ENCODE measurements around the gene KMT2C.
"Not testable (repeated sequence)": the region's sequence is repeated elsewhere in the genome, so short reads cannot be mapped to it uniquely, and the experiment has no call there.

Gene KMT2C

GRCh38 chr7:152436111-152436930, 518 bp upstream of the KMT2C start:
- Histone ChIP-seq H4K20me1 (ENCODE audit: insufficient read depth, low read length) (peaks cover 27% of the 10 kb centered on the region), H3K9me3 (ENCODE audit: insufficient read depth, low read length) (no peaks in the 10 kb centered on the region), H3K4me1 (ENCODE audit: low read length) (peaks cover 25% of the 10 kb centered on the region), H2AFZ (ENCODE audit: low read depth, low read length) (peak overlapping the region; percentile 79), H3K27ac (ENCODE audit: low read length) (peak overlapping the region; percentile 84), H3K9ac (ENCODE audit: low read length) (peak overlapping the region; percentile 84), H3K4me2 (ENCODE audit: low read length) (peak overlapping the region; percentile 72), H3K4me3 (ENCODE audit: low read length) (peak overlapping the region; percentile 96), H3K79me2 (ENCODE audit: low read length) (peaks cover 45% of the 10 kb centered on the region), H3K27me3 (ENCODE audit: low read depth, low read length) (no peaks in the 10 kb centered on the region), H3K36me3 (replicated peaks; ENCODE audit: low read depth, low read length) (no peaks in the 10 kb centered on the region)
- TF ChIP-seq CTCF (IDR thresholded peaks at IDR 0.05; ENCODE audit: low read depth, low read length) (no peak), EZH2phosphoT487 (IDR thresholded peaks at IDR 0.05; ENCODE audit: low read depth) (no peak)

GRCh38 chr7:152434511-152435383, 1.1 kb downstream of the KMT2C start:
- Histone ChIP-seq H3K27ac (ENCODE audit: low read length) (peak overlapping the region; percentile 71), H4K20me1 (ENCODE audit: insufficient read depth, low read length) (peaks cover 38% of the 10 kb centered on the region), H3K79me2 (ENCODE audit: low read length) (peaks cover 60% of the 10 kb centered on the region), H3K4me2 (ENCODE audit: low read length) (peak overlapping the region; percentile 81), H3K9ac (ENCODE audit: low read length) (peak overlapping the region; percentile 64), H3K4me1 (ENCODE audit: low read length) (peaks cover 31% of the 10 kb centered on the region), H3K4me3 (ENCODE audit: low read length) (peak overlapping the region; percentile 83)
- H3K27me3 ChIP-seq (ENCODE audit: low read depth, low read length); H3K9me3 ChIP-seq (ENCODE audit: insufficient read depth, low read length); H2AFZ ChIP-seq (ENCODE audit: low read depth, low read length); H3K36me3 ChIP-seq (replicated peaks; ENCODE audit: low read depth, low read length): not testable (repeated sequence)

GRCh38 chr7:152433721-152434490, 1.9 kb downstream of the KMT2C start:
- peak overlapping the region; percentile 71 for H3K27ac ChIP-seq (ENCODE audit: low read length)
- H3K79me2 ChIP-seq (ENCODE audit: low read length), result peaks cover 69% of the 10 kb centered on the region
- not testable (repeated sequence) for H2AFZ ChIP-seq (ENCODE audit: low read depth, low read length)

GRCh38 chr7:152432735-152433134, 3.1 kb downstream of the KMT2C start:
- H4K20me1 ChIP-seq (ENCODE audit: insufficient read depth, low read length), result peaks cover 56% of the 10 kb centered on the region
- not testable (repeated sequence) for H3K36me3 ChIP-seq (replicated peaks; ENCODE audit: low read depth, low read length); H2AFZ ChIP-seq (ENCODE audit: low read depth, low read length); H3K27me3 ChIP-seq (ENCODE audit: low read depth, low read length); H3K9me3 ChIP-seq (ENCODE audit: insufficient read depth, low read length)
- peaks cover 81% of the 10 kb centered on the region for H3K79me2 ChIP-seq (ENCODE audit: low read length)
- H3K4me3 ChIP-seq (ENCODE audit: low read length), result peak overlapping the region; percentile 83
- peaks cover 38% of the 10 kb centered on the region for H3K4me1 ChIP-seq (ENCODE audit: low read length)
- peak overlapping the region; percentile 64 for H3K9ac ChIP-seq (ENCODE audit: low read length)
- H3K27ac ChIP-seq (ENCODE audit: low read length), result peak overlapping the region; percentile 71
- H3K4me2 ChIP-seq (ENCODE audit: low read length), result peak overlapping the region; percentile 81

More at GRCh38 chr7:152433721-152434490, 1.9 kb downstream of the KMT2C start:
- Histone ChIP-seq H3K4me2 (ENCODE audit: low read length) (peak overlapping the region; percentile 81), H4K20me1 (ENCODE audit: insufficient read depth, low read length) (peaks cover 46% of the 10 kb centered on the region), H3K4me1 (ENCODE audit: low read length) (peaks cover 35% of the 10 kb centered on the region), H3K9ac (ENCODE audit: low read length) (peak overlapping the region; percentile 64), H3K4me3 (ENCODE audit: low read length) (peak overlapping the region; percentile 83)
- H3K27me3 ChIP-seq (ENCODE audit: low read depth, low read length); H3K36me3 ChIP-seq (replicated peaks; ENCODE audit: low read depth, low read length); H3K9me3 ChIP-seq (ENCODE audit: insufficient read depth, low read length): not testable (repeated sequence)

GRCh38 chr7:152430854-152431253, 4.9 kb downstream of the KMT2C start:
- no peaks in the 10 kb centered on the region for H3K36me3 ChIP-seq (replicated peaks; ENCODE audit: low read depth, low read length)
- H4K20me1 ChIP-seq (ENCODE audit: insufficient read depth, low read length), result peaks cover 74% of the 10 kb centered on the region
- no peak overlapping the region for H3K4me3 ChIP-seq (ENCODE audit: low read length)
- no peak overlapping the region for H2AFZ ChIP-seq (ENCODE audit: low read depth, low read length)
- H3K4me1 ChIP-seq (ENCODE audit: low read length), result peaks cover 34% of the 10 kb centered on the region
- H3K4me2 ChIP-seq (ENCODE audit: low read length), result peak overlapping the region; percentile 28; the same call in 1 of the 2 replicates
- H3K9ac ChIP-seq (ENCODE audit: low read length), result no peak overlapping the region
- no peak for TF ChIP-seq EZH2phosphoT487 (IDR thresholded peaks at IDR 0.05; ENCODE audit: low read depth)
- TF ChIP-seq CTCF (IDR thresholded peaks at IDR 0.05; ENCODE audit: low read depth, low read length), result no peak
- H3K79me2 ChIP-seq (ENCODE audit: low read length), result peaks cover 99% of the 10 kb centered on the region
- H3K9me3 ChIP-seq (ENCODE audit: insufficient read depth, low read length), result no peaks in the 10 kb centered on the region
- no peaks in the 10 kb centered on the region for H3K27me3 ChIP-seq (ENCODE audit: low read depth, low read length)
- no peak overlapping the region for H3K27ac ChIP-seq (ENCODE audit: low read length)

- H3K36me3 ChIP-seq (replicated peaks; ENCODE audit: low read depth, low read length); H2AFZ ChIP-seq (ENCODE audit: low read depth, low read length); H3K9ac ChIP-seq (ENCODE audit: low read length); H3K4me2 ChIP-seq (ENCODE audit: low read length); H3K4me3 ChIP-seq (ENCODE audit: low read length); H3K27ac ChIP-seq (ENCODE audit: low read length); H3K27me3 ChIP-seq (ENCODE audit: low read depth, low read length); H3K9me3 ChIP-seq (ENCODE audit: insufficient read depth, low read length): not testable (repeated sequence)
- Histone ChIP-seq H3K4me1 (ENCODE audit: low read length) (peaks cover 34% of the 10 kb centered on the region), H4K20me1 (ENCODE audit: insufficient read depth, low read length) (peaks cover 82% of the 10 kb centered on the region), H3K79me2 (ENCODE audit: low read length) (peaks cover 100% of the 10 kb centered on the region)
These were observed 5.7 kb downstream of the KMT2C start for GRCh38 chr7:152430118-152430517.

Measured in OCI-LY3 (cell line).